Measurements from ENCODE around the gene DLX5.
A peak's percentile ranks its signal among the peaks of the same experiment; 100 is the strongest.

The DLX5 gene

GRCh38 chr7:97008275-97008917 lies 16.2 kb downstream of the DLX5 start:
- Histone ChIP-seq H3K27me3 (ENCODE audit: insufficient read depth, poor library complexity, severe bottlenecking) (peaks cover 80% of the 10 kb centered on the region), H3K27ac (ENCODE audit: poor library complexity, severe bottlenecking) (no peak overlapping the region), H3K9me3 (ENCODE audit: severe bottlenecking) (no peaks in the 10 kb centered on the region), H3K4me1 (ENCODE audit: insufficient read depth, poor library complexity, severe bottlenecking) (no peaks in the 10 kb centered on the region), H3K36me3 (ENCODE audit: low read depth) (no peaks in the 10 kb centered on the region), H3K4me3 (ENCODE audit: severe bottlenecking) (no peak overlapping the region)
- TF ChIP-seq, protein P1, sequence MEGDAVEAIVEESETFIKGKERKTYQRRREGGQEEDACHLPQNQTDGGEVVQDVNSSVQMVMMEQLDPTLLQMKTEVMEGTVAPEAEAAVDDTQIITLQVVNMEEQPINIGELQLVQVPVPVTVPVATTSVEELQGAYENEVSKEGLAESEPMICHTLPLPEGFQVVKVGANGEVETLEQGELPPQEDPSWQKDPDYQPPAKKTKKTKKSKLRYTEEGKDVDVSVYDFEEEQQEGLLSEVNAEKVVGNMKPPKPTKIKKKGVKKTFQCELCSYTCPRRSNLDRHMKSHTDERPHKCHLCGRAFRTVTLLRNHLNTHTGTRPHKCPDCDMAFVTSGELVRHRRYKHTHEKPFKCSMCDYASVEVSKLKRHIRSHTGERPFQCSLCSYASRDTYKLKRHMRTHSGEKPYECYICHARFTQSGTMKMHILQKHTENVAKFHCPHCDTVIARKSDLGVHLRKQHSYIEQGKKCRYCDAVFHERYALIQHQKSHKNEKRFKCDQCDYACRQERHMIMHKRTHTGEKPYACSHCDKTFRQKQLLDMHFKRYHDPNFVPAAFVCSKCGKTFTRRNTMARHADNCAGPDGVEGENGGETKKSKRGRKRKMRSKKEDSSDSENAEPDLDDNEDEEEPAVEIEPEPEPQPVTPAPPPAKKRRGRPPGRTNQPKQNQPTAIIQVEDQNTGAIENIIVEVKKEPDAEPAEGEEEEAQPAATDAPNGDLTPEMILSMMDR (IDR thresholded peaks at IDR 0.05; ENCODE audit: poor library complexity, severe bottlenecking) = no peak
- ATAC-seq (ENCODE audit: low read depth) (no peak), DNase-seq (ENCODE audit: low spot score) (no peak)

GRCh38 chr7:97007583-97007861 lies 17.1 kb downstream of the DLX5 start:
- no peak overlapping the region for H3K4me3 ChIP-seq (ENCODE audit: severe bottlenecking)
- no peaks in the 10 kb centered on the region for H3K9me3 ChIP-seq (ENCODE audit: severe bottlenecking)
- no peak overlapping the region for H3K27ac ChIP-seq (ENCODE audit: poor library complexity, severe bottlenecking)
- ATAC-seq (ENCODE audit: low read depth) (no peak), DNase-seq (ENCODE audit: low spot score) (no peak)
- H3K27me3 ChIP-seq (ENCODE audit: insufficient read depth, poor library complexity, severe bottlenecking) = peaks cover 80% of the 10 kb centered on the region
- TF ChIP-seq, protein P1 (IDR thresholded peaks at IDR 0.05; ENCODE audit: poor library complexity, severe bottlenecking) = no peak
- H3K4me1 ChIP-seq (ENCODE audit: insufficient read depth, poor library complexity, severe bottlenecking) = no peaks in the 10 kb centered on the region
- no peaks in the 10 kb centered on the region for H3K36me3 ChIP-seq (ENCODE audit: low read depth)

GRCh38 chr7:97006816-97007582 lies 17.6 kb downstream of the DLX5 start:
- no peak for ATAC-seq (ENCODE audit: low read depth)
- Histone ChIP-seq H3K36me3 (ENCODE audit: low read depth) (no peaks in the 10 kb centered on the region), H3K27ac (ENCODE audit: poor library complexity, severe bottlenecking) (no peak overlapping the region), H3K9me3 (ENCODE audit: severe bottlenecking) (no peaks in the 10 kb centered on the region), H3K4me1 (ENCODE audit: insufficient read depth, poor library complexity, severe bottlenecking) (no peaks in the 10 kb centered on the region), H3K27me3 (ENCODE audit: insufficient read depth, poor library complexity, severe bottlenecking) (peaks cover 80% of the 10 kb centered on the region), H3K4me3 (ENCODE audit: severe bottlenecking) (no peak overlapping the region)
- TF ChIP-seq, protein P1 (IDR thresholded peaks at IDR 0.05; ENCODE audit: poor library complexity, severe bottlenecking) = no peak
- DNase-seq (ENCODE audit: low spot score) = no peak

- Histone ChIP-seq H3K36me3 (ENCODE audit: low read depth) (no peaks in the 10 kb centered on the region), H3K4me3 (ENCODE audit: severe bottlenecking) (peak overlapping the region; percentile 24), H3K27me3 (ENCODE audit: insufficient read depth, poor library complexity, severe bottlenecking) (peaks cover 80% of the 10 kb centered on the region), H3K4me1 (ENCODE audit: insufficient read depth, poor library complexity, severe bottlenecking) (no peaks in the 10 kb centered on the region), H3K9me3 (ENCODE audit: severe bottlenecking) (no peaks in the 10 kb centered on the region), H3K27ac (ENCODE audit: poor library complexity, severe bottlenecking) (no peak overlapping the region)
- TF ChIP-seq, protein P1 (IDR thresholded peaks at IDR 0.05; ENCODE audit: poor library complexity, severe bottlenecking) = no peak
- peak; percentile 87 for ATAC-seq (ENCODE audit: low read depth)
- DNase-seq (ENCODE audit: low spot score) = no peak
Observed at GRCh38 chr7:97006055-97006815, 18.4 kb downstream of the DLX5 start.
